ENCODE data around the gene POLR2E. TPM values are rescaled to one million over a fixed set of nuclear protein-coding genes. Genes with fewer than 3 reads are reported as not detected.

Gene POLR2E
- total RNA-seq, 1 donor from 2014 or later: 267 TPM

GRCh38 chr19:1105873-1106840, 11.0 kb upstream of the POLR2E start:
- Histone ChIP-seq H3K36me3 (ENCODE audit: control insufficient read depth, insufficient read depth, low read length) (peaks cover 1% of the 10 kb centered on the region), H3K27me3 (ENCODE audit: control insufficient read depth, insufficient read depth, low read length) (no peaks in the 10 kb centered on the region), H3K4me3 (ENCODE audit: low read depth, low read length) (no peak overlapping the region)
- no peak for DNase-seq (ENCODE audit: low read depth)
- no peak for TF ChIP-seq CTCF (IDR thresholded peaks at IDR 0.05; ENCODE audit: insufficient read depth, low read length, poor library complexity, severe bottlenecking)

GRCh38 chr19:1105008-1105872, 10.1 kb upstream of the POLR2E start:
- H3K36me3 ChIP-seq (ENCODE audit: control insufficient read depth, insufficient read depth, low read length): no peaks in the 10 kb centered on the region
- no peak for TF ChIP-seq CTCF (IDR thresholded peaks at IDR 0.05; ENCODE audit: insufficient read depth, low read length, poor library complexity, severe bottlenecking)
- DNase-seq (ENCODE audit: low read depth): no peak
- H3K27me3 ChIP-seq (ENCODE audit: control insufficient read depth, insufficient read depth, low read length): no peaks in the 10 kb centered on the region
- peak overlapping the region; percentile 65 for H3K4me3 ChIP-seq (ENCODE audit: low read depth, low read length)

GRCh38 chr19:1104311-1105007, 9.3 kb upstream of the POLR2E start:
- no peak for TF ChIP-seq CTCF (IDR thresholded peaks at IDR 0.05; ENCODE audit: insufficient read depth, low read length, poor library complexity, severe bottlenecking)
- no peaks in the 10 kb centered on the region for H3K36me3 ChIP-seq (ENCODE audit: control insufficient read depth, insufficient read depth, low read length)
- H3K4me3 ChIP-seq (ENCODE audit: low read depth, low read length): peak overlapping the region; percentile 65
- DNase-seq (ENCODE audit: low read depth): no peak
- no peaks in the 10 kb centered on the region for H3K27me3 ChIP-seq (ENCODE audit: control insufficient read depth, insufficient read depth, low read length)

- peak within 1 kb of the TSS; percentile 65 for H3K4me3 ChIP-seq (ENCODE audit: low read depth, low read length)
- no peak for TF ChIP-seq CTCF (IDR thresholded peaks at IDR 0.05; ENCODE audit: insufficient read depth, low read length, poor library complexity, severe bottlenecking)
- no peaks in the 10 kb centered on the region for H3K27me3 ChIP-seq (ENCODE audit: control insufficient read depth, insufficient read depth, low read length)
- peak; percentile 93 for DNase-seq (ENCODE audit: low read depth)
- H3K36me3 ChIP-seq (ENCODE audit: control insufficient read depth, insufficient read depth, low read length): no peaks in the 10 kb centered on the region
Measured at GRCh38 chr19:1103708-1104310, 8.6 kb upstream of the POLR2E start, which contains the start of gene GPX4. TSS of gene GPX4 (plus strand) at chr19:1103994. CDS start at chr19:1104044, 50 bp downstream.

- DNase-seq (ENCODE audit: low read depth): no peak
- TF ChIP-seq CTCF (IDR thresholded peaks at IDR 0.05; ENCODE audit: insufficient read depth, low read length, poor library complexity, severe bottlenecking): no peak
- no peaks in the 10 kb centered on the region for H3K36me3 ChIP-seq (ENCODE audit: control insufficient read depth, insufficient read depth, low read length)
- no peak overlapping the region for H3K4me3 ChIP-seq (ENCODE audit: low read depth, low read length)
- H3K27me3 ChIP-seq (ENCODE audit: control insufficient read depth, insufficient read depth, low read length): no peaks in the 10 kb centered on the region
Measured at GRCh38 chr19:1103132-1103707, 8.0 kb upstream of the POLR2E start.
